ENCODE measurements around the gene AP5Z1. TPM values are rescaled to one million over a fixed set of nuclear protein-coding genes. Genes with fewer than 3 reads are reported as not detected.

Gene AP5Z1
- total RNA-seq, 1 experiment from 2014 or later, result 38.3 TPM

DNA sequence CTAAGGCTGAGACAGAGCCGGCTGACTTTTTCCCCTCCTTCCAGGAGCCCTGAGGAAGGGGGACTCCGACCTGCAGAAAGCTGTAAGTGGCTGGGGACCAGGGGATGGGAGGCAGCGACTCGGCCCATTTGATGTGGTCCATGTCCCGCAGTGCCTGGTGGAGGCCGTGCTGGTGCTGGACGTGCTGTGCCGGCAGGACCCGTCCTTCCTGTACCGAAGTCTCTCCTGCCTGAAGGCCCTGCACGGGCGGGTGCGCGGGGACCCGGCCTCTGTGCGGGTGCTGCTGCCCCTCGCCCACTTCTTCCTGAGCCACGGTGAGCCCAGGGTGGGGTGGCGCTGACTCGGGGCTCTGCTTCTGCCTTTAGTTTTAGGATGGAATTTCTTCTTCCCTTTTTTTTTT lies 9.9 kb downstream of the AP5Z1 start:
- H2AK5ac ChIP-seq (ENCODE audit: insufficient read length, low read length), result no peak overlapping the region
- no CpG with 5 or more reads among the region's 20 CpGs for WGBS (ENCODE audit: extremely low coverage, insufficient read length, low lambda C conversion rate)
- no peak overlapping the region for H2BK12ac ChIP-seq (ENCODE audit: insufficient read length, low read depth, low read length)
- H3K9me3 ChIP-seq (ENCODE audit: control insufficient read depth, low read depth, low read length), result no peaks in the 10 kb centered on the region
- no peaks in the 10 kb centered on the region for H3K23me2 ChIP-seq (ENCODE audit: insufficient read length, low read depth, low read length, poor library complexity, severe bottlenecking)
- no peaks in the 10 kb centered on the region for H3K27me3 ChIP-seq (ENCODE audit: insufficient read depth, low read length)
- peaks cover 7 to 30% (median 9%) of the 10 kb centered on the region in 3 experiments; a peak in 6 of 7 replicates for H3K36me3 Mint-ChIP-seq (ENCODE audit: insufficient read depth in 1 of 3, low read depth in 3 of 3)
- no peak overlapping the region for H2BK5ac ChIP-seq (ENCODE audit: insufficient read length, low read length)
- no peak overlapping the region for H2BK20ac ChIP-seq (ENCODE audit: low read depth, low read length, poor library complexity, severe bottlenecking)
- no peaks in the 10 kb centered on the region for H3K27me3 Mint-ChIP-seq (ENCODE audit: low read depth)
- H3K27ac ChIP-seq (ENCODE audit: insufficient read length, low read depth, low read length), result no peak overlapping the region
- no peak for TF ChIP-seq CTCF (conservative IDR thresholded peaks at IDR 0.05)
- H3K4ac ChIP-seq (ENCODE audit: low read depth, low read length), result no peak overlapping the region
- H3K4me2 ChIP-seq (ENCODE audit: insufficient read depth, insufficient read length, low read length), result no peak overlapping the region
- no peak overlapping the region for H3T11ph ChIP-seq (ENCODE audit: low read length)
- no peaks in the 10 kb centered on the region for H4K20me1 ChIP-seq (ENCODE audit: control insufficient read depth, insufficient read depth, insufficient read length)
- no peak overlapping the region for H2BK15ac ChIP-seq (ENCODE audit: low read depth, low read length)
- no peaks in the 10 kb centered on the region for H3K79me1 ChIP-seq (ENCODE audit: insufficient read depth, low read depth, low read length, poor library complexity, severe bottlenecking)
- DNase-seq, result no peak
- H3K27ac Mint-ChIP-seq, result no peak overlapping the region
- no peak overlapping the region for H3K9ac ChIP-seq (ENCODE audit: extremely low read depth, insufficient read length, low read length)
- H3K56ac ChIP-seq (ENCODE audit: insufficient read length, low read depth, low read length), result no peak overlapping the region
- H2BK120ac ChIP-seq (ENCODE audit: low read depth, low read length, poor library complexity, severe bottlenecking), result no peak overlapping the region
- no peak overlapping the region for H2AFZ ChIP-seq (ENCODE audit: low read length)
- H4K91ac ChIP-seq (ENCODE audit: insufficient read length, low read depth, low read length), result no peak overlapping the region
- H3K14ac ChIP-seq (ENCODE audit: insufficient read depth, low read length), result no peak overlapping the region
- no peaks in the 10 kb centered on the region for H3K79me2 ChIP-seq (ENCODE audit: insufficient read depth, low read length)
- H3K4me1 ChIP-seq (ENCODE audit: insufficient read depth, low read length), result no peaks in the 10 kb centered on the region
- H4K5ac ChIP-seq (ENCODE audit: insufficient read length, low read depth, low read length), result no peak overlapping the region
- no peak overlapping the region for H4K8ac ChIP-seq (replicated peaks; ENCODE audit: insufficient read length, low read depth, low read length)
- no peak overlapping the region for H3K18ac ChIP-seq (ENCODE audit: insufficient read length, low read depth, low read length)
- H3K4me3 Mint-ChIP-seq, result no peak overlapping the region
- H3K23ac ChIP-seq (ENCODE audit: insufficient read length, low read depth, low read length), result no peak overlapping the region
- H3K4me1 Mint-ChIP-seq, result no peaks in the 10 kb centered on the region
- H3K9me3 Mint-ChIP-seq, result no peaks in the 10 kb centered on the region

All from H9 (cell line).